ENCODE results near the gene CSNK1D. TPM values are rescaled to one million over a fixed set of nuclear protein-coding genes. Genes with fewer than 3 reads are reported as not detected.
A peak's percentile ranks its signal among the peaks of the same experiment; 100 is the strongest.

CSNK1D gene
- total and polyA plus RNA-seq, 10 of the 15 experiments (the other 5 are each of a cell fraction or from before 2014, with no cell fraction given) = 5.7 to 105 (median 58.1) TPM

DNA sequence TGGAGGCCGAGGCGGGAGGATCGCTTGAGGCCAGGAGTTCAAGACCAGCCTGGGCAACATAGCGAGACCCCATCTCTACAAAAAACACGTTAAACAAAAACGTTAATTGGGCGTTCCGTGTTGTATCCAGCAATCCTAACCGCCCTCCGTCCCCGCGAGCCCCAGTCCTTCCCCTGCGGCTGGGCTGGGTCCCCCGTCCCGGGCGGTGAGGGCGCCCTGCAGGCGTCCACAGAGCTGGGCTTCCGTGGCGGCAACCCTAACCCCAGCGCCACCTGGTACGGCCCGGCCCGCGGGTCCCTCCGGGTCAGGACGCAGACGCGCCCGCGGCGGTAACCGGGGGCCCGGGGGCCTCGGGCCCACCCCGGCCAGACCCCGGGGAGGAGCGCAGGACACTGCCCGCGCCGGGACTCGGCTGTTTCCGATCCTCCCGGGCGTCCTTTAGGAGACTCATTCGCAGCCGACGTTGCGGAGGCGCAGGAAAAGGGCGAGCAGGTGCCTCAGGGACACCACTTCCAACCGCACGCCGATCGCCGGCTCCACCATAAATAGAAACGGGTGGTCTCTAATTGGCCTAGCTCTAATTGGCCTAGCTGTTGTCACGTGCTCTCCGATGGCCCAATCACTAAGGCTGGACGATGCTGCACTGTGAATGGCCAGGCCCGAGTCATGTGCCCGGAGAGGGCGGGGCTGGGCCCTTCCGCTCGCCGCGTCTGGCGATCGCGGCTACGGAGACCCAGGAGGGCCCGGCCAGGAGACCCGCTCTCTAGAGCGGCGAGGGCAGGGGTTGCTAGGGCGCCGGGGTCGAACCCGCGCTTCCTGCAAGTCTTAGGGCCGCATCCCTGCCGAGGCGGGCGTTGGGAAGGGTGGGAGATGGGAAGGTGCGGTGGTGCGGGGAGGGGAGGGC is 19.0 kb upstream of the CSNK1D start (continued):
- TF ChIP-seq MYC (IDR thresholded peaks at IDR 0.05; ENCODE audit: insufficient read depth, insufficient read length, insufficient replicate concordance, low read length, severe bottlenecking) = no peak
- TF ChIP-seq, protein P1, sequence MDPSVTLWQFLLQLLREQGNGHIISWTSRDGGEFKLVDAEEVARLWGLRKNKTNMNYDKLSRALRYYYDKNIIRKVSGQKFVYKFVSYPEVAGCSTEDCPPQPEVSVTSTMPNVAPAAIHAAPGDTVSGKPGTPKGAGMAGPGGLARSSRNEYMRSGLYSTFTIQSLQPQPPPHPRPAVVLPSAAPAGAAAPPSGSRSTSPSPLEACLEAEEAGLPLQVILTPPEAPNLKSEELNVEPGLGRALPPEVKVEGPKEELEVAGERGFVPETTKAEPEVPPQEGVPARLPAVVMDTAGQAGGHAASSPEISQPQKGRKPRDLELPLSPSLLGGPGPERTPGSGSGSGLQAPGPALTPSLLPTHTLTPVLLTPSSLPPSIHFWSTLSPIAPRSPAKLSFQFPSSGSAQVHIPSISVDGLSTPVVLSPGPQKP (IDR thresholded peaks at IDR 0.05; ENCODE audit: low read depth, low read length) = peak; percentile 19; the same call in 1 of the 2 replicates
- TF ChIP-seq TCF12 (IDR thresholded peaks at IDR 0.05; ENCODE audit: low read depth, low read length) = no peak
- TF ChIP-seq RUNX3 (IDR thresholded peaks at IDR 0.05; ENCODE audit: low read length) = peak; percentile 90
- TF ChIP-seq CEBPB (IDR thresholded peaks at IDR 0.05; ENCODE audit: borderline replicate concordance in 1 of 2, low read depth in 2 of 2, low read length in 2 of 2) = no peak
- TF ChIP-seq KAT2A (conservative IDR thresholded peaks at IDR 0.05; ENCODE audit: control insufficient read depth, low read depth, low read length) = no peak
- no peak for TF ChIP-seq BMI1 (IDR thresholded peaks at IDR 0.05; ENCODE audit: borderline replicate concordance)
- peak; percentile 86 for TF ChIP-seq LARP7 (IDR thresholded peaks at IDR 0.05)
- TF ChIP-seq RB1 (IDR thresholded peaks at IDR 0.05; ENCODE audit: borderline replicate concordance) = peak; percentile 18; the same call in 1 of the 2 replicates
- no peak for TF ChIP-seq MTA3 (IDR thresholded peaks at IDR 0.05; ENCODE audit: borderline replicate concordance, low read length)
- no peak for TF ChIP-seq NR2C2 (IDR thresholded peaks at IDR 0.05; ENCODE audit: borderline replicate concordance, control insufficient read depth, insufficient read length, low read depth)
- peak in 1 of 2 experiments; percentile 34; a peak in 1 of 4 replicates for TF ChIP-seq SRF (IDR thresholded peaks at IDR 0.05; ENCODE audit: low read depth in 2 of 2, low read length in 2 of 2)
- peak; percentile 70 for TF ChIP-seq FOS (IDR thresholded peaks at IDR 0.05; ENCODE audit: borderline replicate concordance, extremely low read depth, insufficient read length)
- TF ChIP-seq GABPA (IDR thresholded peaks at IDR 0.05; ENCODE audit: low read depth) = no peak
- TF ChIP-seq ASH2L (IDR thresholded peaks at IDR 0.05; ENCODE audit: borderline replicate concordance, low read depth) = no peak
- peak; percentile 55; the same call in 1 of the 2 replicates for TF ChIP-seq NBN (IDR thresholded peaks at IDR 0.05)
- peak; percentile 83 for TF ChIP-seq POLR2AphosphoS2 (IDR thresholded peaks at IDR 0.05; ENCODE audit: low read depth, low read length)
- TF ChIP-seq USF1 (IDR thresholded peaks at IDR 0.05; ENCODE audit: borderline replicate concordance, extremely low read length, insufficient read depth, low read depth, low read length) = peak; percentile 98
- no peak for TF ChIP-seq CHD1 (IDR thresholded peaks at IDR 0.05; ENCODE audit: low read depth, low read length)
- TF ChIP-seq BRCA1 (IDR thresholded peaks at IDR 0.05; ENCODE audit: low read depth, low read length) = no peak
- no peak for TF ChIP-seq ATF2 (IDR thresholded peaks at IDR 0.05; ENCODE audit: low read length)
- peak; percentile 92 for TF ChIP-seq MEF2B (IDR thresholded peaks at IDR 0.05; ENCODE audit: partially characterized antibody, poor library complexity, severe bottlenecking)
- TF ChIP-seq SREBF1 (IDR thresholded peaks at IDR 0.05; ENCODE audit: low read length) = no peak
- peak; percentile 88; the same call in 1 of the 2 replicates for TF ChIP-seq PML (IDR thresholded peaks at IDR 0.05; ENCODE audit: low read length)
- peak in 1 of 2 experiments; percentile 41; a peak in 1 of 3 replicates for TF ChIP-seq EGR1 (IDR thresholded peaks at IDR 0.05; ENCODE audit: borderline replicate concordance in 1 of 2, low read depth in 2 of 2, low read length in 2 of 2)

Data from GM12878 (cell line).